ENCODE data around the gene FGG. TPM values are rescaled to one million over a fixed set of nuclear protein-coding genes. Genes with fewer than 3 reads are reported as not detected.
A peak's percentile ranks its signal among the peaks of the same experiment; 100 is the strongest.

Gene FGG
- total RNA-seq, 3 donors from 2014 or later = 3.3 TPM; not detected in 2

- Histone ChIP-seq H3K4me1 (no peaks in the 10 kb centered on the region), H3K9me3 (no peaks in the 10 kb centered on the region), H3K4me3 (no peak overlapping the region), H3K27ac (no peak overlapping the region), H3K27me3 (no peaks in the 10 kb centered on the region), H3K36me3 (no peaks in the 10 kb centered on the region)
- intact Hi-C loops (cut with DNase I; ENCODE audit: low total_unique reads) = no loop called here
- TF ChIP-seq POLR2AphosphoS5 (IDR thresholded peaks at IDR 0.05) (no peak), CTCF (IDR thresholded peaks at IDR 0.05) (peak in 2 of 3 donors; percentile 45 to 46), POLR2A (IDR thresholded peaks at IDR 0.05) (no peak)
- no peak for DNase-seq (ENCODE audit: low spot score in 2 of 2)
Measured at GRCh38 chr4:154618708-154619315, 6.4 kb upstream of the FGG start.

GRCh38 chr4:154617820-154618317 lies 5.4 kb upstream of the FGG start:
- Histone ChIP-seq H3K4me1 (no peaks in the 10 kb centered on the region), H3K36me3 (no peaks in the 10 kb centered on the region), H3K4me3 (no peak overlapping the region), H3K27ac (no peak overlapping the region), H3K9me3 (no peaks in the 10 kb centered on the region), H3K27me3 (no peaks in the 10 kb centered on the region)
- TF ChIP-seq CTCF (IDR thresholded peaks at IDR 0.05) (no peak), POLR2AphosphoS5 (IDR thresholded peaks at IDR 0.05) (no peak), POLR2A (IDR thresholded peaks at IDR 0.05) (no peak)
- intact Hi-C loops (cut with DNase I; ENCODE audit: low total_unique reads) = no loop called here
- DNase-seq (ENCODE audit: low spot score in 2 of 2) = no peak

- TF ChIP-seq CTCF (IDR thresholded peaks at IDR 0.05) = no peak
- TF ChIP-seq POLR2AphosphoS5 (IDR thresholded peaks at IDR 0.05) = no peak
- TF ChIP-seq POLR2A (IDR thresholded peaks at IDR 0.05) = no peak
- intact Hi-C loops (cut with DNase I; ENCODE audit: low total_unique reads) = no loop called here
- H3K4me3 ChIP-seq = no peak overlapping the region
- H3K27ac ChIP-seq = no peak overlapping the region
- no peak for DNase-seq (ENCODE audit: low spot score in 2 of 2)
- no peaks in the 10 kb centered on the region for H3K9me3 ChIP-seq
- H3K27me3 ChIP-seq = no peaks in the 10 kb centered on the region
- H3K36me3 ChIP-seq = no peaks in the 10 kb centered on the region
- no peaks in the 10 kb centered on the region for H3K4me1 ChIP-seq
Measured at GRCh38 chr4:154616731-154617130, 4.3 kb upstream of the FGG start.

- TF ChIP-seq CTCF (IDR thresholded peaks at IDR 0.05) (no peak), POLR2A (IDR thresholded peaks at IDR 0.05) (no peak), POLR2AphosphoS5 (IDR thresholded peaks at IDR 0.05) (no peak)
Measured at GRCh38 chr4:154616287-154616686, 3.8 kb upstream of the FGG start.

GRCh38 chr4:154615211-154615610 lies 2.8 kb upstream of the FGG start:
- intact Hi-C loops (cut with DNase I; ENCODE audit: low total_unique reads) = no loop called here
- H3K4me1 ChIP-seq = no peaks in the 10 kb centered on the region
- H3K9me3 ChIP-seq = no peaks in the 10 kb centered on the region
- no peaks in the 10 kb centered on the region for H3K36me3 ChIP-seq
- no peaks in the 10 kb centered on the region for H3K27me3 ChIP-seq
- DNase-seq (ENCODE audit: low spot score in 2 of 2) = no peak
- H3K27ac ChIP-seq = no peak overlapping the region
- H3K4me3 ChIP-seq = no peak overlapping the region
- TF ChIP-seq POLR2AphosphoS5 (IDR thresholded peaks at IDR 0.05) = no peak
- TF ChIP-seq POLR2A (IDR thresholded peaks at IDR 0.05) = no peak
- TF ChIP-seq CTCF (IDR thresholded peaks at IDR 0.05) = no peak

More at GRCh38 chr4:154616287-154616686, 3.8 kb upstream of the FGG start:
- no peaks in the 10 kb centered on the region for H3K36me3 ChIP-seq
- H3K4me1 ChIP-seq = no peaks in the 10 kb centered on the region
- DNase-seq (ENCODE audit: low spot score in 2 of 2) = no peak
- no peak overlapping the region for H3K4me3 ChIP-seq
- intact Hi-C loops (cut with DNase I; ENCODE audit: low total_unique reads) = no loop called here
- no peak overlapping the region for H3K27ac ChIP-seq
- no peaks in the 10 kb centered on the region for H3K27me3 ChIP-seq
- H3K9me3 ChIP-seq = no peaks in the 10 kb centered on the region
